SK-N-SH (cell line): ENCODE measurements around the gene FLRT2. TPM values are rescaled to one million over a fixed set of nuclear protein-coding genes. Genes with fewer than 3 reads are reported as not detected.

Experiments
- CTCF ChIA-PET: fragments of 300-600, 350-600 bp; formaldehyde crosslinking; extraction: SDS; loops from one replicate; lab custom pipeline; 2021; lab: Yijun Ruan, JAX
- POLR2A ChIA-PET: fragments of 350-600 bp; sonication (Branson Sonifier 250); formaldehyde crosslinking; extraction: SDS; loops from one replicate; lab custom pipeline; 2020; ENCODE audit warnings: antibody characterized with exemption, inconsistent platforms; lab: Yijun Ruan, JAX
- DNase-seq: peaks from one replicate; pipeline ENCODE4 v3.0.0; 2012
- H2AFZ ChIP-seq: fragments of 200-600 bp; sonication (generic); 2 replicates; pipeline ENCODE4 v1.8.1; 2016; ENCODE audit warnings: antibody characterized with exemption, mild to moderate bottlenecking, low read depth
- H3F3A ChIP-seq: fragments of 200-600 bp; sonication (generic); replicated peaks from 2 replicates; pipeline ENCODE3; 2016; ENCODE audit warnings: antibody characterized with exemption, mild to moderate bottlenecking; ENCODE audit not compliant: insufficient read depth
- H3K27ac ChIP-seq, 2 experiments: fragments of 200-500 bp in 1 of 2; fragments of 200-600 bp in 1 of 2; sonication (Bioruptor generic) in 1 of 2; sonication (generic), shearing (Covaris generic) in 1 of 2; 2 replicates each; pipeline versions ENCODE4 v1.5.1 to v1.6.1; 2014 to 2016; ENCODE audit warnings: low read depth in 2 of 2, inconsistent platforms in 1 of 2, low read length in 1 of 2, mild to moderate bottlenecking in 1 of 2, mixed read lengths in 1 of 2
- H3K27me3 ChIP-seq: fragments of 200-600 bp; sonication (generic), shearing (Covaris generic); 2 replicates; pipeline ENCODE4 v1.6.1; 2016; ENCODE audit warnings: mixed run types; ENCODE audit not compliant: insufficient read depth
- H3K36me3 ChIP-seq, 2 experiments: fragments of 200-500 bp in 1 of 2; fragments of 200-600 bp in 1 of 2; sonication (Bioruptor generic) in 1 of 2; sonication (generic) in 1 of 2; replicated peaks in 1 of 2; 2 replicates each; pipeline versions ENCODE3 to v1.5.1; 2014 to 2016; ENCODE audit warnings: low read length in 1 of 2, mild to moderate bottlenecking in 1 of 2; ENCODE audit not compliant: insufficient read depth in 2 of 2, control insufficient read depth in 1 of 2
- H3K4me1 ChIP-seq, 2 experiments: fragments of 200-500 bp in 1 of 2; fragments of 200-600 bp in 1 of 2; sonication (Bioruptor generic) in 1 of 2; sonication (generic), shearing (Covaris generic) in 1 of 2; 2 replicates each; pipeline versions ENCODE4 v1.5.1 to v1.6.1; 2014 to 2016; ENCODE audit warnings: low read depth in 1 of 2, low read length in 1 of 2, mixed run types in 1 of 2; ENCODE audit not compliant: insufficient read depth in 2 of 2, control insufficient read depth in 1 of 2
- H3K4me2 ChIP-seq: fragments of 200-600 bp; sonication (generic), shearing (Covaris generic); 2 replicates; pipeline ENCODE4 v1.6.1; 2017; ENCODE audit warnings: mixed run types
- H3K4me3 ChIP-seq, 2 experiments: fragments of 200-500 bp in 1 of 2; fragments of 200-600 bp in 1 of 2; sonication (Bioruptor generic) in 1 of 2; sonication (generic), shearing (Covaris generic) in 1 of 2; 2 replicates each; pipeline versions ENCODE4 v1.5.1 to v1.8.1; 2014 to 2016; ENCODE audit warnings: low read depth in 2 of 2, inconsistent platforms in 1 of 2, low read length in 1 of 2, mild to moderate bottlenecking in 1 of 2, mixed read lengths in 1 of 2, moderate library complexity in 1 of 2
- H3K79me2 ChIP-seq: fragments of 200-600 bp; sonication (generic); 2 replicates; pipeline ENCODE4 v1.8.1; 2017; ENCODE audit warnings: mild to moderate bottlenecking; ENCODE audit not compliant: insufficient read depth
- H3K9ac ChIP-seq: fragments of 200-600 bp; sonication (generic); 2 replicates; pipeline ENCODE4 v1.6.1; 2017; ENCODE audit warnings: mixed run types
- H3K9me2 ChIP-seq: fragments of 200-600 bp; sonication (generic); 2 replicates; pipeline ENCODE4 v1.6.1; 2017; ENCODE audit warnings: mixed run types
- H3K9me3 ChIP-seq: fragments of 200-600 bp; sonication (generic); 2 replicates; pipeline ENCODE4 v1.6.1; 2017; ENCODE audit warnings: mixed run types, mild to moderate bottlenecking, moderate library complexity
- H4K20me1 ChIP-seq: fragments of 200-600 bp; sonication (generic); 2 replicates; pipeline ENCODE4 v1.6.1; 2017; ENCODE audit warnings: mild to moderate bottlenecking, mixed run types; ENCODE audit not compliant: insufficient read depth
- EZH2phosphoT487 ChIP-seq: fragments of 200-600 bp; sonication (generic); IDR thresholded peaks from 2 replicates; pipeline ENCODE4 v1.6.1; 2017; ENCODE audit warnings: low read depth, mixed run types, mild to moderate bottlenecking, antibody characterized with exemption, moderate library complexity, borderline replicate concordance
- FOSL2 ChIP-seq: IDR thresholded peaks from 2 replicates; pipeline ENCODE4 v1.4.0; 2012; ENCODE audit warnings: low read depth, mild to moderate bottlenecking, moderate library complexity, borderline replicate concordance
- FOXJ3 ChIP-seq: sonication (generic); formaldehyde crosslinking; IDR thresholded peaks from 2 replicates; pipeline ENCODE4 v1.5.1; 2020; ENCODE audit warnings: mild to moderate bottlenecking, missing genetic modification reagents
- GABPA ChIP-seq: IDR thresholded peaks from 2 replicates; pipeline ENCODE4 v1.4.0; 2012; ENCODE audit warnings: low read depth, mild to moderate bottlenecking
- MAX ChIP-seq: IDR thresholded peaks from 2 replicates; pipeline ENCODE4 v1.4.0; 2012; ENCODE audit warnings: low read depth
- MEF2A ChIP-seq: IDR thresholded peaks from 2 replicates; pipeline ENCODE4 v1.4.0; 2012; ENCODE audit warnings: low read depth, borderline replicate concordance
- MXI1 ChIP-seq: IDR thresholded peaks from 2 replicates; pipeline ENCODE4 v1.6.1; 2012; ENCODE audit warnings: mild to moderate bottlenecking, low read depth, low read length, improper control_type of control experiment
- NFIC ChIP-seq: IDR thresholded peaks from 2 replicates; pipeline ENCODE4 v1.4.0; 2012; ENCODE audit warnings: borderline replicate concordance
- NRF1 ChIP-seq: IDR thresholded peaks from 2 replicates; pipeline ENCODE4 v1.6.1; 2012; ENCODE audit warnings: low read depth, mild to moderate bottlenecking, low read length
- PBX3 ChIP-seq: IDR thresholded peaks from 2 replicates; pipeline ENCODE4; 2012
- POLR2AphosphoS5 ChIP-seq: IDR thresholded peaks from 2 replicates; pipeline ENCODE4 v1.6.1; 2012; ENCODE audit warnings: low read depth, low read length
- RXRA ChIP-seq: IDR thresholded peaks from 2 replicates; pipeline ENCODE4 v1.4.0; 2012; ENCODE audit warnings: low read depth, mild to moderate bottlenecking, borderline replicate concordance
- SMC3 ChIP-seq: IDR thresholded peaks from 2 replicates; pipeline ENCODE4 v1.6.1; 2012; ENCODE audit warnings: low read depth, low read length, improper control_type of control experiment
- TEAD4 ChIP-seq: IDR thresholded peaks from 2 replicates; pipeline ENCODE4 v1.4.0; 2012; ENCODE audit warnings: mild to moderate bottlenecking, borderline replicate concordance; ENCODE audit not compliant: insufficient read depth
- YY1 ChIP-seq: IDR thresholded peaks from 2 replicates; pipeline ENCODE4 v1.4.0; 2012; ENCODE audit warnings: low read depth, mild to moderate bottlenecking
- whole genome bisulfite sequencing: methylation state at CpG from one replicate; pipeline ENCODE4 v1.1.6; 2017; ENCODE audit warnings: low lambda C conversion rate; 5-methylcytosine and 5-hydroxymethylcytosine counted together
- polyA plus RNA-seq, 3 experiments: library from polyadenylated mRNA; depleted of rRNA; stranded (reverse); fragments of >200 nt; gene quantifications; 2 replicates each; pipeline ENCODE4 v1.2.3, GENCODE V29; 2012
- TF ChIP-seq, protein P1 (sequence below): IDR thresholded peaks from 2 replicates; pipeline ENCODE4 v1.4.0; 2012; ENCODE audit warnings: low read depth, borderline replicate concordance
- TF ChIP-seq, protein P2 (sequence below): IDR thresholded peaks from 2 replicates; pipeline ENCODE4 v1.4.0; 2012; ENCODE audit warnings: low read depth, borderline replicate concordance
- TF ChIP-seq, protein P3 (sequence below): fragments of 150-350 bp; IDR thresholded peaks from 2 replicates; pipeline ENCODE4 v1.6.1; 2017; ENCODE audit warnings: antibody characterized with exemption, low read length, low read depth, borderline replicate concordance

The FLRT2 gene
- polyA plus RNA-seq, 1 of the 3 experiments (the other 2 are of a cell fraction) = 10.8 TPM

DNA sequence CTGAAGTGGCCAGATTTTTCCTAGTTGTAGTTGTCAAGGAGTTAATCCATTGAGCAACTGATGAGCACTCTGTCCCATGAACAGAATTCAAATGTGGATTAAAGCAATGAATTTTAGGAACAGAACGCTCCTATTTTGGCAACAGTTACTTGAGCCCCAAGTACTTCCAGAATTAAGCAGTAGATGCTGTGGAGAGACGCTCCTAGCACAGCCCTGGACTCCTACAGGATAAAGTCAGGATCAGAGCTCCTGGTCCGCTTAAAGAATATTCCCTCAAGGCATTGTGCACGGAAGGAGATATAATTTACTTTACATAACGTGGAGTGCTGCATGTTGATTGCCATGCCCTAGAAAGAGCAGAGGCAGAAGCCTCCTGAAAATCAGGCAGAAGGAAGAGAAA lies 53.4 kb downstream of the FLRT2 start:
- H3K4me2 ChIP-seq = no peak overlapping the region
- no peak overlapping the region for H2AFZ ChIP-seq
- CTCF ChIA-PET = no interaction called here

More for the DNA sequence above, 53.4 kb downstream of the FLRT2 start:
- no peak overlapping the region for H3K9ac ChIP-seq
- H3K27me3 ChIP-seq = no peaks in the 10 kb centered on the region
- H3K9me3 ChIP-seq = no peaks in the 10 kb centered on the region
- TF ChIP-seq SMC3 (no peak), FOSL2 (no peak), PBX3 (no peak), RXRA (no peak), MAX (no peak), POLR2AphosphoS5 (no peak), NRF1 (no peak), NFIC (no peak), MXI1 (no peak), EZH2phosphoT487 (no peak), MEF2A (no peak), GABPA (no peak), YY1 (no peak), FOXJ3 (CRISPR knock-in tag) (no peak), TEAD4 (no peak)
- TF ChIP-seq, protein P1, sequence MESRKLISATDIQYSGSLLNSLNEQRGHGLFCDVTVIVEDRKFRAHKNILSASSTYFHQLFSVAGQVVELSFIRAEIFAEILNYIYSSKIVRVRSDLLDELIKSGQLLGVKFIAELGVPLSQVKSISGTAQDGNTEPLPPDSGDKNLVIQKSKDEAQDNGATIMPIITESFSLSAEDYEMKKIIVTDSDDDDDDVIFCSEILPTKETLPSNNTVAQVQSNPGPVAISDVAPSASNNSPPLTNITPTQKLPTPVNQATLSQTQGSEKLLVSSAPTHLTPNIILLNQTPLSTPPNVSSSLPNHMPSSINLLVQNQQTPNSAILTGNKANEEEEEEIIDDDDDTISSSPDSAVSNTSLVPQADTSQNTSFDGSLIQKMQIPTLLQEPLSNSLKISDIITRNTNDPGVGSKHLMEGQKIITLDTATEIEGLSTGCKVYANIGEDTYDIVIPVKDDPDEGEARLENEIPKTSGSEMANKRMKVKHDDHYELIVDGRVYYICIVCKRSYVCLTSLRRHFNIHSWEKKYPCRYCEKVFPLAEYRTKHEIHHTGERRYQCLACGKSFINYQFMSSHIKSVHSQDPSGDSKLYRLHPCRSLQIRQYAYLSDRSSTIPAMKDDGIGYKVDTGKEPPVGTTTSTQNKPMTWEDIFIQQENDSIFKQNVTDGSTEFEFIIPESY = no peak
- TF ChIP-seq, protein P2, sequence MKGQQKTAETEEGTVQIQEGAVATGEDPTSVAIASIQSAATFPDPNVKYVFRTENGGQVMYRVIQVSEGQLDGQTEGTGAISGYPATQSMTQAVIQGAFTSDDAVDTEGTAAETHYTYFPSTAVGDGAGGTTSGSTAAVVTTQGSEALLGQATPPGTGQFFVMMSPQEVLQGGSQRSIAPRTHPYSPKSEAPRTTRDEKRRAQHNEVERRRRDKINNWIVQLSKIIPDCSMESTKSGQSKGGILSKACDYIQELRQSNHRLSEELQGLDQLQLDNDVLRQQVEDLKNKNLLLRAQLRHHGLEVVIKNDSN = no peak
- TF ChIP-seq, protein P3, sequence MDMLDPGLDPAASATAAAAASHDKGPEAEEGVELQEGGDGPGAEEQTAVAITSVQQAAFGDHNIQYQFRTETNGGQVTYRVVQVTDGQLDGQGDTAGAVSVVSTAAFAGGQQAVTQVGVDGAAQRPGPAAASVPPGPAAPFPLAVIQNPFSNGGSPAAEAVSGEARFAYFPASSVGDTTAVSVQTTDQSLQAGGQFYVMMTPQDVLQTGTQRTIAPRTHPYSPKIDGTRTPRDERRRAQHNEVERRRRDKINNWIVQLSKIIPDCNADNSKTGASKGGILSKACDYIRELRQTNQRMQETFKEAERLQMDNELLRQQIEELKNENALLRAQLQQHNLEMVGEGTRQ = no peak
- TF ChIP-seq, all 33 proteins: peak for 0
- POLR2A ChIA-PET = no interaction called here
- Histone ChIP-seq H3K36me3 (peaks cover 0 to under 1% of the 10 kb centered on the region in 2 experiments), H3K4me3 (no peak overlapping the region), H4K20me1 (no peaks in the 10 kb centered on the region), H3F3A (peaks cover 27% of the 10 kb centered on the region), H3K79me2 (peaks cover 51% of the 10 kb centered on the region; the same call in 1 of the 2 replicates), H3K27ac (no peak overlapping the region), H3K4me1 (peaks cover 0 to 36% of the 10 kb centered on the region in 2 experiments; a peak in 3 of 4 replicates), H3K9me2 (no peaks in the 10 kb centered on the region)
- WGBS = 49% methylated on average over 5 of the region's 5 CpGs
- DNase-seq = no peak
